NCI-H146 treated with DMSO at 0.1 percent for 48 hours (cell line): ENCODE data around the gene KDM6B.
"Not testable (repeated sequence)": the region's sequence is repeated elsewhere in the genome, so short reads cannot be mapped to it uniquely, and the experiment has no call there.

Experiments
- DNase-seq: peaks from one replicate; lab custom pipeline; 2025; ENCODE audit not compliant: unreplicated experiment; lab: John Stamatoyannopoulos, UW

KDM6B gene

DNA sequence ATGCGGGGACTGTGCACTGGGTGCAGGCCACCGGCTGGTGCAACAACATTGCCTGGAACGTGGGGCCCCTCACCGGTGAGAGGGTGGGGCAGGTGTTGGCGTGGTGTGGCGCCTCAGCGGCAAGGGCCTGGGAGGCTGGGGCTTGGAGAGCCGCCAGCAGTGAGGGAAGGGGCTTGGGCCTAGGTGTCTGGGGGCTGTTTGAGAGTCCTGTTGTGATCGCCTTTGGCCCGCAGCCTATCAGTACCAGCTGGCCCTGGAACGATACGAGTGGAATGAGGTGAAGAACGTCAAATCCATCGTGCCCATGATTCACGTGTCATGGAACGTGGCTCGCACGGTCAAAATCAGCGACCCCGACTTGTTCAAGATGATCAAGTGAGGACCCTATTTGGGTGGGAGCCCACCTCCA lies 18.2 kb downstream of the KDM6B start:
- DNase-seq, result no peak

DNA sequence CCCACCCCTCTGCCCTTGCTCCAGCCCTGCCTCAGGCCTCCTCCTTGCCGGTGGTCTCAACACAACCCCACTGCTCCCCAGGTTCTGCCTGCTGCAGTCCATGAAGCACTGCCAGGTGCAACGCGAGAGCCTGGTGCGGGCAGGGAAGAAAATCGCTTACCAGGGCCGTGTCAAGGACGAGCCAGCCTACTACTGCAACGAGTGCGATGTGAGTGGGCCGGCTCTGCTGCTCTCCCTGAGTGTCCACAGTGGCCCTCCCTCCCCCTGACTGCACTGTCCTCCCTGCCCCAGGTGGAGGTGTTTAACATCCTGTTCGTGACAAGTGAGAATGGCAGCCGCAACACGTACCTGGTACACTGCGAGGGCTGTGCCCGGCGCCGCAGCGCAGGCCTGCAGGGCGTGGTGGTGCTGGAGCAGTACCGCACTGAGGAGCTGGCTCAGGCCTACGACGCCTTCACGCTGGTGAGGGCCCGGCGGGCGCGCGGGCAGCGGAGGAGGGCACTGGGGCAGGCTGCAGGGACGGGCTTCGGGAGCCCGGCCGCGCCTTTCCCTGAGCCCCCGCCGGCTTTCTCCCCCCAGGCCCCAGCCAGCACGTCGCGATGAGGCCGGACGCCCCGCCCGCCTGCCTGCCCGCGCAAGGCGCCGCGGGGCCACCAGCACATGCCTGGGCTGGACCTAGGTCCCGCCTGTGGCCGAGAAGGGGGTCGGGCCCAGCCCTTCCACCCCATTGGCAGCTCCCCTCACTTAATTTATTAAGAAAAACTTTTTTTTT lies 19.1 kb downstream of the KDM6B start:
- DNase-seq, result no peak

DNA sequence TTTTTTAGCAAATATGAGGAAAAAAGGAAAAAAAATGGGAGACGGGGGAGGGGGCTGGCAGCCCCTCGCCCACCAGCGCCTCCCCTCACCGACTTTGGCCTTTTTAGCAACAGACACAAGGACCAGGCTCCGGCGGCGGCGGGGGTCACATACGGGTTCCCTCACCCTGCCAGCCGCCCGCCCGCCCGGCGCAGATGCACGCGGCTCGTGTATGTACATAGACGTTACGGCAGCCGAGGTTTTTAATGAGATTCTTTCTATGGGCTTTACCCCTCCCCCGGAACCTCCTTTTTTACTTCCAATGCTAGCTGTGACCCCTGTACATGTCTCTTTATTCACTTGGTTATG lies 19.6 kb downstream of the KDM6B start:
- no peak for DNase-seq

DNA sequence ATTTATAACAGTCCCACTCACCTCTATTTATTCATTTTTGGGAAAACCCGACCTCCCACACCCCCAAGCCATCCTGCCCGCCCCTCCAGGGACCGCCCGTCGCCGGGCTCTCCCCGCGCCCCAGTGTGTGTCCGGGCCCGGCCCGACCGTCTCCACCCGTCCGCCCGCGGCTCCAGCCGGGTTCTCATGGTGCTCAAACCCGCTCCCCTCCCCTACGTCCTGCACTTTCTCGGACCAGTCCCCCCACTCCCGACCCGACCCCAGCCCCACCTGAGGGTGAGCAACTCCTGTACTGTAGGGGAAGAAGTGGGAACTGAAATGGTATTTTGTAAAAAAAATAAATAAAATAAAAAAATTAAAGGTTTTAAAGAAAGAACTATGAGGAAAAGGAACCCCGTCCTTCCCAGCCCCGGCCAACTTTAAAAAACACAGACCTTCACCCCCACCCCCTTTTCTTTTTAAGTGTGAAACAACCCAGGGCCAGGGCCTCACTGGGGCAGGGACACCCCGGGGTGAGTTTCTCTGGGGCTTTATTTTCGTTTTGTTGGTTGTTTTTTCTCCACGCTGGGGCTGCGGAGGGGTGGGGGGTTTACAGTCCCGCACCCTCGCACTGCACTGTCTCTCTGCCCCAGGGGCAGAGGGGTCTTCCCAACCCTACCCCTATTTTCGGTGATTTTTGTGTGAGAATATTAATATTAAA lies 20.2 kb downstream of the KDM6B start:
- DNase-seq, result no peak

DNA sequence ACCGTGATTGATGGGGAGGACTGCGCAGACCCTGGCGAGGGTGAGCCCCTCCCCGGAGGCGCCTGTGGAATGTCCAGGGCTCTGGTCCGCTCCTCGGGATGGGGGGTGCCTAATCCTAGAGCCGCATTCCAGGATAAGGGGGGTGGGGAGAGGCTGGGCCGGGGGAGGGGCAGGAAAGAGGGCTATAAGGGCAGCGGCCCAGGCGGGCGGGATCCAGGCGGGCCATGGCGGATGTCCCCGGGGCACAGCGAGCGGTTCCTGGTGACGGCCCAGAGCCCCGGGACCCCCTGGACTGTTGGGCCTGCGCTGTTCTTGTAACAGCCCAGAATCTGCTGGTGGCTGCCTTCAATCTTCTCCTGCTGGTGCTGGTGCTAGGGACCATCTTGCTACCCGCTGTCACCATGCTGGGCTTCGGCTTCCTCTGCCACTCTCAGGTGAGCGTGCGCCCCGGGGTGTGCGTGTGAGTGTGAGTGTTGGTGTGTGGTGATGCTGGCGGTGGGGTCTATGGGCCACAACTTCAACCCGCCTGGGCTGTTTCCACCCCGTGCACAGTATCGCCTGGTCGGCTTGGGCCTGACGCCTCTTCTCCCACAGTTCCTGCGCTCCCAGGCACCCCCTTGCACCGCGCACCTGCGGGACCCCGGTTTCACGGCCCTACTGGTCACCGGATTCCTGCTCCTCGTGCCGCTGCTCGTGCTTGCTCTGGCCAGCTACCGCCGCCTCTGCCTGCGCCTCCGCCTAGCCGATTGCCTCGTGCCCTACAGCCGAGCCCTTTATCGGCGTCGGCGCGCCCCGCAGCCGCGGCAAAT lies 21.0 kb downstream of the KDM6B start, which contains the start of gene TMEM88:
Gene TMEM88 (plus strand): TSS at position 216 of the 809 bp plus-strand sequence. CDS start 9 bp downstream, at position 225.
- no peak for DNase-seq

DNA sequence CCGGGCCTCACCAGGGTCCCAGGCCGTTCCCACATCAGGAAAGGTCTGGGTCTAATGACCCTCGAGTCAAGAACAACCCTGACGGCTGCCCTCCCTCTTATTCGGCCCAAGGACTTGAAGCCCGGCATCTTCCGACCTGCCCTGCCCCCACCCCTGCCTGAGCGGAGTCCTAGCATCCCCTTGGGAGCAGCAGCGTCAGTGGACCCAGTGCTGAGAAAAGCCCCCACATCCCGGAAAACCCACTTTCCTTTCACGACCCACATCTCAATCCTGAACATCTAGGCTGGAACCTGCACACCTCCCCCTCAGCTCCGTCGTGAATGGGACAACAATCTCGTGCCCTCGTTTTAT lies 21.6 kb downstream of the KDM6B start:
- DNase-seq, result no peak

DNA sequence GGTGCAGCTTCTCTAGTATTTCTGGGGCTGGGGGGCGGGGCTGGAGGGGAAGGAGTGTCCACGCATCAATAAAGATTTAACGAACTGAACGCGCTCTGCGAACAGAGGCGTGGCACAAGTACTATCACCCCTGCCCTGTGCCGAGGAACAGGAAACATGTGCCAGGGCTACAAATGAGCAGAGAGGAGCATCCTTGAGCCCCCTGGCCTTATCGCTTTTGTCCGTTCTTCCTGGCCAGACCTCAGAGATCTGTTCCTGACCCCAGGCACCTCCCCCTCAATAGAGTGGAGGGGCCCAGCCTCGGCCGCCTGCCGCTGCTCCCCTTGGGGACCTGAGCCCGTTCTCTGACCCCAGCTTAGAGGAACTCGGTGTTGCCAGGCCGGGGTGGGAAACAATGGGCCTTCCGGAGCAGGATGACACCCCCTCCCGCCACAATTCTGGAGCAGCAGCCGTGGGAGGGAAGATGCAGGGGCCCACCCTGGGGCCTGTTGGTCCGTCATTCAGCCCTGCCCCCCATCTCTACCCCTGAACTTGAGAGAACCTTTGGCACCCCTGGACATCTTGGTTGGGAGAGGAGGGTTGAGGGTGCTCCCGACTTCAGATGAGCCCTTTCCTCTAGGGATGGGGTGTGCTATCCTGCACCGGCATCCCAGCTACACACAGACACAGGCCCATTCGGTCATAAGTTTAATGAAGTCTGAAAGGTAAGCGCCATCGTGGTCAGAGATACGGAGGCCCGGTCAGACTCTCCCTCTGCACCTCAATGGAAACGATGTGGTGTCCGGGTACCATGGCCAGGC lies 22.2 kb downstream of the KDM6B start:
- no peak for DNase-seq

DNA sequence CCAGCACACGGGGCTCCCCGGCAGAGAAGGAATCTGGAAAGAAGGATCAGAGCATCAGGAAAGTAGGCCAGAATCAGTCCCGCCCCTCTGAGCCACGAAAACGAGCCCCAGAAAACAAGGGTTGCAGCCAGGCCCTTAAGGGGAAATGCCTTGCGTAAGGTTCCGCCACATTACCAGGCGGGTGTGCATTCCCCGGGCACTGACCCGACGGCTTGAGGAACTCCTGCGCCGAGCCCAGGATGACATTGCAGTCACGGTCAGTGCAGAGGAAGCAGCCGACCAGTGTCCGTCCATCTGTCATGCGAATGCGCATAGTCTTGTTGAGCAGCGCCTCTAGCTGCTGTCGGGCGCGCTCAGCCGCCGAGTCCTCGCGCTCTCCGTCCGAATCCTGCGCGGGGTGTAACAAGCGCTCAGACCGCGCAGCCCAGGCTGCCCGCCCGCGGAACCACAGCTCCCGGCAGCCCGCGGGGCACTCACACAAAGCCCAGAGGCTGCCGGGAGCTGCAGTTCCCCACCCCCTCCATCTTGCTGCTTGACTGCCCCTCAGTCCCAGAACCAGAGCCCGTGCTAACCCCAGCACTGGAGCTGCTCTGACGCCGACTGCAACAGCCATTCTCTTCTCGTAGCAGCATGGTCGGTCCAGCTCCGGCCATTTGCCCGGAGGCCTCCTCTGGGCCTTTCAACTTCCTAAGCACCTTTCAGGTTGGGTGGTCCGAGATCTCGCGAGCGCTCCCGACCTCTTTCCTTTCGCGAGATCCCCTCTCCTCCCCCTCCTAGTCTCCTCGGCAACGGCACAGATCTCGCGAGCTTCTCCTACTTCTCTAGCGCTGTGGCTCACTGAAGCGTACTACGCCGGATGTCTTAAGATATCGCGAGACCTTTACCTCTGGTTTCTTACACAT lies 23.0 kb downstream of the KDM6B start, which contains the start of gene NAA38:
Gene NAA38 (minus strand): TSS at position 749 of the 902 bp plus-strand sequence. CDS start 96 bp downstream, at position 653.
- peak; percentile 99 for DNase-seq

DNA sequence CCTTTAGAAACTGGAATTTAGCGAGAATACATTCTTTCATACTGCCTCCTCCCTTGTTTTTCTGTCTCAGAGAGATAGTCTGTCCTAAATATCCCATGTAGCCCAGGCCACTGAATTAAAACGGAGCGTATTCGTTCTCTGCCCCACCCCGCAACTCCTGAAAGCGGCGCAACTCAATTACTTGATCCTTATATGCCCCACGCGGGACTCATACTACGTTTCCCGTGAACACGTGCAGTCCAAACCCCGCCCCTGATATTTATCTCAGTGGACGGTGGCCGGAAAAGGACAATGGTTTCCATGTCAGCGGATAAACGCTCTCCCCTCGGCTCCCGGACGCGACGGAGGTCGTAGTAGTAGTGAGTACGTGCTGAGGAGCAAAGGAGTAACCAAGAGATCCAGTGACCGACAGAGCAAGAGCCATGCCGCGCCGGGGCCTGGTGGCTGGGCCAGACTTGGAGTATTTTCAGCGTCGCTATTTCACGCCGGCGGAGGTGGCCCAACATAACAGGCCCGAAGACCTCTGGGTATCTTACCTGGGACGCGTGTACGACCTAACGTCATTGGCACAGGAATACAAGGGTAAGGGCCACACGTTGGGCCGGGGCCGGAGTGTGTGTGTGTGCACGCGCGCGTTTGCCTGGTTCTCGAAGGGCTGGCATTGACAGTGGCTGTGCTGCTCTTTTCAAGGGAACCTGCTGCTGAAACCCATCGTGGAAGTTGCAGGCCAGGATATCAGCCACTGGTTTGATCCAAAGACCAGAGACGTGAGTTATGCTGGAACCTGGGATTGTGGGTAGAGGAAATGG lies 23.9 kb downstream of the KDM6B start, which contains the start of gene CYB5D1:
Gene CYB5D1 (plus strand): TSS at position 291 of the 809 bp plus-strand sequence. CDS start 132 bp downstream, at position 423.
- DNase-seq, result no peak

DNA sequence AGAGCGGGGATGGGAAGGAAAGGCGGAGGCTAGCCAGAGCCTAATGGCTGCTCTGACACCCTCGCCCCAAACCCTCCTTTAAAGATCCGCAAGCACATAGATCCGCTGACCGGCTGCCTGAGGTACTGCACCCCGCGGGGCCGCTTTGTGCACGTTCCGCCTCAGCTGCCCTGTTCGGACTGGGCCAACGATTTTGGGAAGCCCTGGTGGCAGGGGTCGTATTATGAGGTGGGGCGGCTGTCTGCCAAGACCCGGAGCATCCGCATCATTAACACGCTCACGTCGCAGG lies 24.4 kb downstream of the KDM6B start:
- no peak for DNase-seq

DNA sequence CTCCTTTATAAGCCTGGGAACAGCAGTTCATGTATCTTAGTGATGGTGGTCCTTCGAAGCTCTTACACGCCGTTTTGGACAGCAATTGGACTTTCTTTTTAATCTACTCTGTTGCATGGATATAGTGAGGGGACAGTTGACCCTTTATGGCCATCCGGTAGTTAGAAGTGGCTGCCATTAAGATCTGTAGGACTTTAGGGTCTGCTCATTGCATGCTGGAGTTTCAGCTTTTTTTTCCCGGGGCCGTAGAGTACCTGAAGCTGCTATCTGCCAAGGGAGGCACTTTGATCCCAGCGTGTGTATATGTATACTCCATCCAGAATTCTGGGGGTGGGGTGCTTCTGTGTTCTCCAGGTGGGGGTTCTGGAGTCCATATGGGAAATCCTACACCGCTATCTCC lies 25.0 kb downstream of the KDM6B start:
- no peak for DNase-seq

DNA sequence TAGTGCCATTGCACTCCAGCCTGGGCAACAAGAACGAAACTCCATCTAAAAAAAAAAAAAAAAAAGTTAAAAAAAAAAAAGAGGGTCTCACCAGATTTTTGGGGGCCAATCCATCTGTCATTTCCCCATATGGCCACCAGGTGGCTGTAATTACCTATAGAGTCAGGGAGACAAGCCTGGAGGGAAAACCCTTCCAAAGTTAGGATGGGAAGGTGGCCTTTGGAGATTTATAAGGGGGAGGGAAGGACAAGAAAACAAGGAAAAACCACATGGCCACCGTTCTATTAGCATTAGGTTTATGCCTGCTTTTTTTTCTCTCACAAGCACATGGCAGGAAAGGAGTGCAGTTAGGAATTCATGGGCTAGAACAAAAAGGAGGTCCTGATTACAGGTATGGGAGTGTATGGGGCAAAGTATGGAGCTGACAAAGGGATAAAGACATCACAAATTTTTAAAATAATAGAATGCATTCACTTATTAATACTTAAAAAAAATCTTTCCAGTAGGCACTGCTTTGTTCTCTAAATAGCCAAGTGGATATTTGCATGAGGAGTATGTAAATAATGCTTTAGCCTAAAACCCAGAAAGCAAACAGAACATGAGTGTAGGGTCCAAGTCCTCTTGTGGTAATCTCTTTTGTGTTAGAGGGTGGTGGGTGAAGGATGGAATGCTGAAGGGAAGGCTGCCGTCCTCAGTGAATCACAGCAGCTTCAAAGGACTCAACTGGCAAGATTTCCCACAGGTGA lies 28.8 kb downstream of the KDM6B start:
- DNase-seq, result no peak

DNA sequence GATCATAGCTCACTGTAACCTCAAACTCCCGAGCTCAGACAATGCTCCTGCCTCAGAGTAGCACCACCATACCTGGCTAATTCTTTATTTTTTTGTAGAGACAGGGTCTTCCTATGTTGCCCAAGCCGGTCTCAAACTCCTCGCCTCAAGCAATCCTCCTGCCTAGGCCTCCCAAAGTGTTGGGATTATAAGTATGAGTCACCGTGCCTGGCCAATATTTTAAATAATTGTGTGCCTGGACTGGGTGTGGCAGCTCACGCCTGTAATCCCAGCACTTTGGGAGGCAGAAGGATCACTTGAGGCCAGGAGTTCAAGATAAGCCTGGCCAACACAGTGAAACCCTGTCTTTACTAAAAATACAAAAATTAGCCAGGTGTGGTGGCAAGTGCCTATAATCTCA lies 30.4 kb downstream of the KDM6B start:
- DNase-seq, result not testable (repeated sequence)

DNA sequence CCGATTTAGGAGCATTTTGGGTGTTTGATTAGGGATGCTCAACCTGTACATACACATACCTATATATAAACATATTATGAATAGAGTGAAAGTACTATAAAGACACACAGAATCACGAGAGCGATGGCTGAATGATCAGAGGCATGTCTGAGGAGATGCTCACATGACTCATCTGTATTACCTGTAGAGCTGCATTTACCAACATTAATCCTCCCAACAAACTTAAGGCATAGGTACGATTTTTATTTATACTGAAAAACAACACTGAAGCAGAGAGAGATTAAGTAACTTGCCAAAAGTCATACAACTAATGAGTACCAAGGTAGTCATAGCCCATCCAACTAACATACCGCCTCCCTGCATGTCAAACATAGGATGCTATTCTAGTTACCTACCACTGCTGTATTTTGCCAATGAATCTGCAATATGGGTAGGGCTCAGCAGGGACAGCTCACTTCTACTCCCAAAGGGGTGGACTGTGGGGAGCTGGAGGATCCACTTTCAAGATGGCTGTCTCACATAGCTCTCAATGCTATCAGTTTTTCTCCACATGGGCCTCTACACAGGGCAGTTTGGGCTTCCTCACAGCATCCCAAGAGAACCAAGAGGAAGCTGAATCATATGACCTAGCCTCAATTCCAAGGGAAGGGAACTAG lies 31.1 kb downstream of the KDM6B start:
- DNase-seq, result no peak

DNA sequence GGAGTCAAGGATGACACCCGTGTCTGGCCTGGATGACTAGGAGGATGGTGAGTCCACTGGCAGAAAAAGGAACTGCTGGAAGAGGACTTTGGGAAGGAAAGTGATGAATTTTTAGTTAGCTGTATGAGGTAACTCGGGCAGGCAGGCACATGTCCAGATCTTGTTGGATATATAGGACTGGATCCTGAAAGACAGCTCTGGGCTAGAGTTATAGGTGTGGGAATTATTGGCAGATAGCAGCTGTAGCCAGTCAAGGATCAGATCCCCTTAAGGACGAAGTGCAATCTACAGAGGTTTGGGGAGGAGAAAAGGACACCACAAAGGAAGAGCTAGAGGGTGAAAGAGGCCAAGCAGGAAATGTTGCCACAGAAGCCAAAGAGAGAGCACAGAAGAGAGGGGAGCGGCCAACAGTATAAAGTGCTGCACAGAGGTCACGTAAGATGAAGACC lies 33.9 kb downstream of the KDM6B start:
- DNase-seq, result no peak

DNA sequence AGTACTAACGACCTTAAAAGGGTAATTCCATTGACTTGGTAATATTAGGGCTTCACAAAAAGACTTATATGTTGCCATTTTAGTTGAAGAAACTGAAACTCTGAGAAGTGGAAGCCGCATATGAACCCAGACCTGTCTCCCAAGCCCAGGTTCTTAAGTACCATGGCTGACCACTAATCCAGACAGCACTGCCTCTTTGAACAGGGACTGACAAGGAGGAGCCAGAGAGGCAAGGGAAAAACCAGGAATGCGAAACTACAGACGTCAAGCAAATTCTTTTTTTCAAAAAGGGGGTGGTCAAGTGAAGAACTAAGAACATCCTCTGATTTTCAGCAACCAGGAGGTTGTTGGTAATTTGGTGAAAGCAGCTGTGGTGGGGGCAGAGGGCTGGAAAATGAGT lies 39.0 kb downstream of the KDM6B start:
- DNase-seq, result no peak

DNA sequence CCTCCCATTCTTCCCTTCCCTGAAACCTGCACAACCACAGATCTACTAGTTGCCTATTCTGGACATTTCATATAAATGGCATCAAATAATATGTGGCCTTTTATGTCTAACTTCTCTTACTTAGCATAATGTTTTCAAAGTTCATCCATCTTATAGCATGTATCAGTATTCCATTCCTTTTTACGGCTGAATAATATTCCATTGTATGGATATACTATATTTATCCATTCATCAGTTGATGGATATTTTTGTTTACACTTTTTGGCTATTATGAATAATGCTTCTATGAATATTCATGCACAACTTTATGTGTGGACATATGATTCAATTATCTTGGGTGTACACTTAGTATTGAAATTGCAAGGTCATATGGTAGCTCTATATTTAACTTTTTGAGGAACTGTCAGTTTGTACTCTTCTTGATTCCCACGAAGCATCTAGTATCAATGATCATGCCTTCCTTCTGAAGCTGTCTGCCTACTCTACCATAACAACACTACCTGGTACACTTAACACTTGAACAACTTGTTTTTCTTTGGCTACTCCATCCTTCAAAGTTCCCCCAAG lies 41.9 kb downstream of the KDM6B start:
- no peak for DNase-seq

DNA sequence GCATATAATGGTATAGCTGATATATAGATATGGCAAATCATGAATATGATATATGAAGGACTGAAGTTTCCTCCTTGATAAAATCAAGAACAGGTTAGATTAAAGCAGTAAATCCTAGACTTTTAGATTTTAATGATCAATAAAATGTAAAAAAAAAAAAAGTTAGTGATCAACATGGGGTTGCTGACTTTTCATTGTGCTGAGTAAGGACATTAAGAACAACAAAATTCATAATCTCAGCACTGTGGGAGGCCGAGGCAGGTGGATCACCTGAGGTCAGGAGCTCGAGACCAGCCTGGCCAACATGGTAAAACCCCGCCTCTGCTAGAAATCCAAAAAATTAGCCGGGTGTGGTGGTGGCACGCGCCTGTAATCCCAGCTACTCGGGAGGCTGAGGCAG lies 44.2 kb downstream of the KDM6B start:
- no peak for DNase-seq
